CD14-positive monocyte (primary cell): ENCODE results near the gene SLC26A6. TPM values are rescaled to one million over a fixed set of nuclear protein-coding genes. Genes with fewer than 3 reads are reported as not detected.

ENCODE experiments used
- DNase-seq, 3 donors: peaks; one replicate each; pipeline ENCODE4 v3.0.0-alpha.2; 2011 to 2022
- H2AFZ ChIP-seq: 2 replicates; pipeline ENCODE4 v1.6.0; 2012; ENCODE audit warnings: mild to moderate bottlenecking, low read depth, low read length, inconsistent platforms; ENCODE audit not compliant: insufficient read depth, poor library complexity, severe bottlenecking
- H3K27ac ChIP-seq, 2 donors: 1 replicate in 1 of 2; 2 replicates in 1 of 2; pipeline ENCODE4 v1.5.1; 2012 to 2013; ENCODE audit warnings: low read length in 2 of 2, control low read depth in 1 of 2, inconsistent platforms in 1 of 2, low read depth in 1 of 2, mild to moderate bottlenecking in 1 of 2
- H3K27me3 ChIP-seq, 2 donors: one replicate each; pipeline versions ENCODE4 v1.6.0 to v1.6.1; 2011 to 2013; ENCODE audit warnings: low read length in 2 of 2; ENCODE audit not compliant: control insufficient read depth in 2 of 2, insufficient read depth in 2 of 2
- H3K36me3 ChIP-seq, 2 donors: replicated peaks in 1 of 2; 1 replicate in 1 of 2; 2 replicates in 1 of 2; pipeline versions ENCODE4 v1.5.1 to v1.6.1; 2012 to 2013; ENCODE audit warnings: low read length in 2 of 2, control low read depth in 1 of 2, inconsistent platforms in 1 of 2, mild to moderate bottlenecking in 1 of 2; ENCODE audit not compliant: insufficient read depth in 2 of 2, control insufficient read depth in 1 of 2
- H3K4me1 ChIP-seq, 2 donors: 1 replicate in 1 of 2; 2 replicates in 1 of 2; pipeline versions ENCODE4 v1.5.1 to v1.6.1; 2012 to 2013; ENCODE audit warnings: low read length in 2 of 2, control low read depth in 1 of 2, inconsistent platforms in 1 of 2, mild to moderate bottlenecking in 1 of 2, moderate library complexity in 1 of 2; ENCODE audit not compliant: insufficient read depth in 2 of 2, control insufficient read depth in 1 of 2
- H3K4me2 ChIP-seq: replicated peaks from 2 replicates; pipeline ENCODE3; 2012; ENCODE audit warnings: low read length, moderate library complexity, mild to moderate bottlenecking; ENCODE audit not compliant: poor library complexity, severe bottlenecking; ENCODE audit errors: extremely low read depth
- H3K4me3 ChIP-seq, 3 experiments: fragments of 200-600 bp in 1 of 3; sonication (generic) in 1 of 3; replicated peaks in 1 of 3; 1 replicate in 2 of 3; 2 replicates in 1 of 3; pipeline ENCODE4 v1.5.1; 2011 to 2013; ENCODE audit warnings: low read length in 3 of 3, mild to moderate bottlenecking in 3 of 3, control low read depth in 2 of 3, low read depth in 2 of 3, inconsistent platforms in 1 of 3, moderate library complexity in 1 of 3
- H3K79me2 ChIP-seq: 2 replicates; pipeline ENCODE4 v1.6.0; 2012; ENCODE audit warnings: mild to moderate bottlenecking, control low read depth, inconsistent platforms, low read length, moderate library complexity; ENCODE audit not compliant: insufficient read depth
- H3K9ac ChIP-seq: 2 replicates; pipeline ENCODE4 v1.6.0; 2017; ENCODE audit warnings: low read length, mild to moderate bottlenecking; ENCODE audit not compliant: insufficient read depth, poor library complexity, severe bottlenecking
- H3K9me3 ChIP-seq, 2 donors: replicated peaks in 1 of 2; 1 replicate in 1 of 2; 2 replicates in 1 of 2; pipeline versions ENCODE4 v1.5.1 to v1.6.1; 2012 to 2013; ENCODE audit warnings: low read length in 2 of 2, control low read depth in 1 of 2; ENCODE audit not compliant: control insufficient read depth in 1 of 2, insufficient read depth in 1 of 2
- H4K20me1 ChIP-seq: 2 replicates; pipeline ENCODE4 v1.6.0; 2012; ENCODE audit warnings: mild to moderate bottlenecking, low read length, control low read depth, moderate library complexity; ENCODE audit not compliant: insufficient read depth
- H3K27ac Mint-ChIP-seq, 7 donors: one replicate each; pipeline ENCODE4 v1.8.0; 2020; ENCODE audit warnings: mild to moderate bottlenecking in 7 of 7, mixed read lengths in 7 of 7, moderate library complexity in 6 of 7, inconsistent platforms in 2 of 7
- H3K27me3 Mint-ChIP-seq, 3 donors: one replicate each; pipeline ENCODE4 v1.8.0; 2021 to 2022; ENCODE audit warnings: low read depth in 3 of 3, mild to moderate bottlenecking in 3 of 3, mixed read lengths in 3 of 3, moderate library complexity in 3 of 3, inconsistent platforms in 1 of 3
- H3K36me3 Mint-ChIP-seq, 2 donors: one replicate each; pipeline ENCODE4 v1.8.0; 2020; ENCODE audit warnings: mixed read lengths in 2 of 2, inconsistent platforms in 1 of 2, mild to moderate bottlenecking in 1 of 2
- H3K4me1 Mint-ChIP-seq: one replicate; pipeline ENCODE4 v1.8.0; 2020; ENCODE audit warnings: mild to moderate bottlenecking, mixed read lengths
- H3K4me3 Mint-ChIP-seq, 2 donors: one replicate each; pipeline ENCODE4 v1.8.0; 2020; ENCODE audit warnings: mild to moderate bottlenecking in 2 of 2, mixed read lengths in 2 of 2, moderate library complexity in 1 of 2
- H3K9me3 Mint-ChIP-seq, 7 donors: one replicate each; pipeline ENCODE4 v1.8.0; 2020 to 2022; ENCODE audit warnings: mixed read lengths in 7 of 7, mild to moderate bottlenecking in 6 of 7, moderate library complexity in 6 of 7, inconsistent platforms in 2 of 7
- WGBS: methylation state at CpG from one replicate; pipeline ENCODE4 v1.1.5; 2013; ENCODE audit warnings: missing lambda C conversion rate; ENCODE audit not compliant: insufficient coverage; 5-methylcytosine and 5-hydroxymethylcytosine counted together
- intact Hi-C, 2 donors: fragments of 100-400 bp; cut with micrococcal nuclease; formaldehyde crosslinking; loops; one replicate each; pipeline versions ENCODE4 v1.15.0 to v1.15.1; 2023
- polyA plus RNA-seq, 3 donors: library from polyadenylated mRNA; depleted of rRNA in 1 of 3; unstranded in 2 of 3; stranded (reverse) in 1 of 3; fragments of 300-500 nt in 2 of 3; fragments of >200 nt in 1 of 3; fragmentation: Illumina TruSeq in 2 of 3; gene quantifications; 1 replicate in 2 of 3; 2 replicates in 1 of 3; pipeline ENCODE4 v1.2.3, GENCODE V29; 2012 to 2021
- TF ChIP-seq, protein P1 (sequence below): fragments of 200-600 bp; IDR thresholded peaks from one replicate; pipeline ENCODE4 v1.8.0; 2022; ENCODE audit warnings: antibody characterized with exemption, mild to moderate bottlenecking

The SLC26A6 gene
- polyA plus RNA-seq, 3 donors: 16.3 to 92.8 (median 20.4) TPM

DNA sequence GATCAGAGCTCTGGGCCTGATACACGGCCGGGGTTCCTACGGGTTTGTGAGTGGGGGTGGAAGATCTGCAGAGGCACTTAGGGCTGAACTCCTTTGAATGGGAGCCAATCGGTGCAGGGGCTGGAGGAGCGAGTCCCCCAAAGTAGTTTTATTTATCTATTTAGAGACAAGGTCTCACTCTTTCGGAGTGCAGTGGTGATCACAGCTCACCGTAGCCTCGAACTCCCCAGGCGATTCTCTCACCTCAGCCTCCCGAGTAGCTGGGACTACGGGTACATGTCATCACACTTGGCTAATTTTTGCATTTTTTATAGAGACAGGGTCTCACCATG, 29.0 kb upstream of the SLC26A6 start:
- intact Hi-C loops: no loop called here
- Histone ChIP-seq H2AFZ (no peak overlapping the region), H3K4me3 (peak overlapping the region in 1 of 3 experiments; percentile 77), H4K20me1 (peaks cover 4% of the 10 kb centered on the region), H3K27me3 (peaks cover 11 to 43% of the 10 kb centered on the region in 2 donors), H3K36me3 (no peaks in the 10 kb centered on the region), H3K27ac (no peak overlapping the region), H3K9ac (no peak overlapping the region), H3K4me2 (peak overlapping the region; percentile 78), H3K4me1 (peaks cover 20 to 33% of the 10 kb centered on the region in 2 donors), H3K79me2 (no peaks in the 10 kb centered on the region), H3K9me3 (peaks cover 9 to 17% of the 10 kb centered on the region in 2 donors)
- Mint-ChIP-seq H3K9me3 (peaks cover 8 to 25% (median 17%) of the 10 kb centered on the region in 7 donors), H3K27me3 (peaks cover 30 to 45% (median 42%) of the 10 kb centered on the region in 3 donors), H3K36me3 (peaks cover 5 to 6% of the 10 kb centered on the region in 2 donors), H3K4me3 (peak overlapping the region; percentile 87 to 96), H3K4me1 (peaks cover 17% of the 10 kb centered on the region), H3K27ac (peak overlapping the region in 3 of 7 donors; percentile 25 to 93 (median 86))
- TF ChIP-seq, protein P1, sequence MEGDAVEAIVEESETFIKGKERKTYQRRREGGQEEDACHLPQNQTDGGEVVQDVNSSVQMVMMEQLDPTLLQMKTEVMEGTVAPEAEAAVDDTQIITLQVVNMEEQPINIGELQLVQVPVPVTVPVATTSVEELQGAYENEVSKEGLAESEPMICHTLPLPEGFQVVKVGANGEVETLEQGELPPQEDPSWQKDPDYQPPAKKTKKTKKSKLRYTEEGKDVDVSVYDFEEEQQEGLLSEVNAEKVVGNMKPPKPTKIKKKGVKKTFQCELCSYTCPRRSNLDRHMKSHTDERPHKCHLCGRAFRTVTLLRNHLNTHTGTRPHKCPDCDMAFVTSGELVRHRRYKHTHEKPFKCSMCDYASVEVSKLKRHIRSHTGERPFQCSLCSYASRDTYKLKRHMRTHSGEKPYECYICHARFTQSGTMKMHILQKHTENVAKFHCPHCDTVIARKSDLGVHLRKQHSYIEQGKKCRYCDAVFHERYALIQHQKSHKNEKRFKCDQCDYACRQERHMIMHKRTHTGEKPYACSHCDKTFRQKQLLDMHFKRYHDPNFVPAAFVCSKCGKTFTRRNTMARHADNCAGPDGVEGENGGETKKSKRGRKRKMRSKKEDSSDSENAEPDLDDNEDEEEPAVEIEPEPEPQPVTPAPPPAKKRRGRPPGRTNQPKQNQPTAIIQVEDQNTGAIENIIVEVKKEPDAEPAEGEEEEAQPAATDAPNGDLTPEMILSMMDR: peak; percentile 69
- no peak for DNase-seq
- WGBS: 91% methylated on average over 6 of the region's 11 CpGs

DNA sequence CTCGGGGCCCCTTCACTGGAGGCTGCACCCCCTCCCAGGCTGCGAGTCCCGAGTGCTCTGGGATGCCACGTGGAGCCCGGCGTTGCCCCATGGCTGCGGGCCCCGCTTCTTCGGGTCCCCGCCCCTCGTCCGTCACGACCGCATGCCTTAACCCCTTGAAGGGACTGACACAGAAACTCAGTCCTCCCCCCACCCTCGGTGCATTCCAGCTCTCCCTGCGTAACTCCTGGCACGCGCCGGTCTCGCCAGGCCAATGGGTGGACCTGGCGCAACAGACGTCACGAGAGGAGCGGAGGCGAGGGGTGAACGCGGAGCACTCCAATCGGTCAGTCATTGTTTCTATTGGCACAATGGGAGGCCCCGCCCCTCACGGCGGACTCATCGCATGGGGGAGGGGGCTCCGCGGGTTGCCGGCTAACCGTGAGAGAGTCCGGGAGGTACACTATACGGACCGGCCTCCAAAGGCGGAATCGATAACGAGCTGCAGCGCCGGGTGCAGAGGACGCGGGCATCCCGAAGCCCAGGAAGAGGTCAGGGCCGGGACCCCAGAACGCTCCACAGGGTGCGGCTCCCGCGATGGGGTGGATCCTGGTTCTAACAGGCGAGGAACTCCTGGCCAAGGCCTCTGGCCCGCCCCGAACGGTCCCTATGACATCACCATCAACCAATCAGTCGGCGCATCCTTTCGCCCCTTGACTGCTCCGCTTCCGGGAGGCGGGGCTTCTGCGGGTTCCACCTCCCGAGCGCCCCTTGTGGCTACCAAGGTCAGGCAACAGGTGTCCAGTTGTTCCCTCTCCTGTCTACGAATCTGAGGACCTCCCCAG, 28.4 kb upstream of the SLC26A6 start:
- Histone ChIP-seq H3K27ac (peak overlapping the region; percentile 69 to 72), H2AFZ (peak overlapping the region; percentile 64), H3K36me3 (no peaks in the 10 kb centered on the region), H3K9ac (peak overlapping the region; percentile 65), H3K79me2 (no peaks in the 10 kb centered on the region), H3K4me2 (peak overlapping the region; percentile 78), H4K20me1 (peaks cover 4% of the 10 kb centered on the region), H3K27me3 (peaks cover 11 to 43% of the 10 kb centered on the region in 2 donors), H3K4me1 (peaks cover 20 to 33% of the 10 kb centered on the region in 2 donors), H3K4me3 (peak overlapping the region; percentile 44 to 77 (median 63)), H3K9me3 (peaks cover 9 to 17% of the 10 kb centered on the region in 2 donors)
- DNase-seq: peak; percentile 94 to 97 (median 96)
- Mint-ChIP-seq H3K36me3 (peaks cover 5 to 6% of the 10 kb centered on the region in 2 donors), H3K4me1 (peaks cover 17% of the 10 kb centered on the region), H3K27me3 (peaks cover 35 to 48% (median 44%) of the 10 kb centered on the region in 3 donors), H3K4me3 (peak overlapping the region; percentile 87 to 96), H3K9me3 (peaks cover 8 to 25% (median 17%) of the 10 kb centered on the region in 7 donors), H3K27ac (peak overlapping the region; percentile 78 to 93 (median 86))
- TF ChIP-seq, protein P1: peak; percentile 88
- WGBS: 2% methylated on average over 62 of the region's 66 CpGs
- intact Hi-C loops: no loop called here
